Stimulated activated CD4-positive, alpha-beta T cell treated with anti-CD3 and anti-CD28 coated beads, Interleukin-1b, Interleukin-23, amount 100 ng/mL, for 1 hour (primary cell): ENCODE results near the gene PLIN3.
"Not testable (repeated sequence)": the region's sequence is repeated elsewhere in the genome, so short reads cannot be mapped to it uniquely, and the experiment has no call there.

Experiments
- DNase-seq, 2 donors: peaks; one replicate each; pipeline ENCODE4 v3.0.0-alpha.2; 2020; ENCODE audit warnings: low read depth in 2 of 2

Gene PLIN3

DNA sequence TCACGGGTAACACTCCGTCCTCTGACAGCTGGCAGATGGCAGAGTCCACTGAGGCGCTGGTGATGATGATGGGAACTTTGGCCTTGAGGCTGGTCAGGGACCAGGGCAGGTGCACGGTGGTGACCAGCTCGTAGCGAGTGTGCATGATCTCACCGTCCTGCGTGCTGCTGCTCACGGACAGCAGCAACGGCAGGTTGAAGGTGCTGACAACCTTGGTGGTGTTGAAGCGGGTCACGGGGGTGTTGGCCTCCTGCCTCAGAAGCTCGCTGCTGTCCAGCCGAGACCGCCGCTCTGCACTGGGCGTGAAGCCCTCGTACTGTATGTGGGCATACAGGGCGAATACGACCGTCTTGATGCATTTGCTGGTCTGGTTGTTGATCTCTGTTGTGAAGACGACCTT lies 23.6 kb upstream of the PLIN3 start:
- DNase-seq, result no peak

DNA sequence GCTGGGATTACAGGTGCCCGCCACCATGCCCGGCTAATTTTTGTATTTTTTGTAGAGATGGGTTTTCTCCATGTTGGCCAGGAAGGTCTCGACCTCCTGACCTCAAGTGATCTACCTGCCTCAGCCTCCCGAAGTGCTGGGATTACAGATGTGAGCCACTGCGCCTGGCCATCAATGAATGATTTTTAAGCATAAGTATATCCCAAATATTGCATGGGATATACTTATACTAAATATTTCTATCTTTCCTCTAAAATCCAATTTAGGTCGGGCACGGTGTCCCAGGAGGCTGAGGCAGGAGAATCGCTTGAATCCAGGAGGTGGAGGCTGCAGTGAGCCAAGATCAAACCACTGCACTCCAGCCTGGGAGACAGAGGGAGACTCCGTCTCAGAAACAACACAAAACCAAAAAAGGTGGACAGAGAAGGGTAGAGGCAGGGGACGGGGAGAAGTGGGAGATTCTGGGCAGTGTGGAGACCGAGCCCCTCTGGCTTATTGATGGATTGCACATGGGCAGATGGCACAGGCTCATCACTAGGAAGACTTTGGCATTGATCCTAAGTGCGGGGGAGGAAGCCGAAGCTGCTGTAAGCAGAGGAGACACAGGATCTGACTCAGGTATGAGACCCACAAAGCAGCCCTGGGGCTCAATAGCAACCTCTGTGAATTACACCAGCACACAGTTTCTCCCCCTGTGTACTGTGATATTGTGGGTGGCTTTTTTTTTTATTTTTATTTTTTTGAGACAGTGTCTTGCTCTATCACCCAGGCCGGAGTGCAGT lies 21.8 kb upstream of the PLIN3 start:
- DNase-seq, result no peak

DNA sequence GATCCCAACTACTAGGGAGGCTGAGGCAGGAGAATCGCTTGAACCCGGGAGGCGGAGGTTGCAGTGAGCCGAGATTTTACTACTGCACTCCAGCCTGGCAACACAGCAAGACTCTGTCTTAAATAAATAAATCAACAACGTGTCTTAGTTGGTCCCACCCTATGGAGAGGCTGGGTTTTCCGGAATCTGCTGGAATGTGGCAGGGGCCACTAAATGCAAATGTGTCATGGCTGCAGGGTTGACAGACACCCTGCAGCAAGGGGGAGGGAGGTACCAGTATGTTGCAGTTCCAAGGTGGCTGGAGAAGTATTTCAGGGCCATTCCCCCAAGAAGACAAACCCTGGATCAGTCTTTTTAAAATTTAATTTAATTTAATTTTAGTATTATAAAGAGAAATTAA lies 20.3 kb upstream of the PLIN3 start:
- not testable (repeated sequence) for DNase-seq

DNA sequence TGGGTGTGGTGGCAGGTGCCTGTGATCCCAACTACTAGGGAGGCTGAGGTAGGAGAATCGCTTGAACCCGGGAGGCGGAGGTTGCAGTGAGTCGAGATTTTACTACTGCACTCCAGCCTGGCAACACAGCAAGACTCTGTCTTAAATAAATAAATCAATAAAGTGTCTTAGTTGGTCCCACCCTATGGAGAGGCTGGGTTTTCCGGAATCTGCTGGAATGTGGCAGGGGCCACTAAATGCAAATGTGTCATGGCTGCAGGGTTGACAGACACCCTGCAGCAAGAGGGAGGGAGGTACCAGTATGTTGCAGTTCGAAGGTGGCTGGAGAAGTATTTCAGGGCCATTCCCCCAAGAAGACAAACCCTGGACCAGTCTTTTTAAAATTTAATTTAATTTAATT lies 17.5 kb upstream of the PLIN3 start:
- not testable (repeated sequence) for DNase-seq

DNA sequence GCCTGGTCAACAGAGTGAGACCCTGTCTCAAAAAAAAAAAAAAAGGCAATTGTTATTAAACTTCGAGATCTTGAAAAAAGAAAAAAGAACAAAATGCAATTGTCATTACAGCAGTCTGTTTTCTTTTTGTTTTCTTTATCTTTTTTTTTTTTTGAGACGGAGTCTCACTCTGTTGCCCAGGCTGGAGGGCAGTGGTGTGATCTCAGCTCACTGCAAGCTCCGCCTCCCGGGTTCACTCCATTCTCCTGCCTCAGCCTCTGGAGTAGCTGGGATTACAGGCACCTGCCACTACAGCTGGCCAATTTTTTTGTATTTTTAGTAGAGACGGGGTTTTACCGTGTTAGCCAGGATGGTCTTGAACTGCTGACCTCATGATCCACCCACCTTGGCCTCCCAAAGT lies 15.4 kb upstream of the PLIN3 start:
- DNase-seq, result not testable (repeated sequence)

DNA sequence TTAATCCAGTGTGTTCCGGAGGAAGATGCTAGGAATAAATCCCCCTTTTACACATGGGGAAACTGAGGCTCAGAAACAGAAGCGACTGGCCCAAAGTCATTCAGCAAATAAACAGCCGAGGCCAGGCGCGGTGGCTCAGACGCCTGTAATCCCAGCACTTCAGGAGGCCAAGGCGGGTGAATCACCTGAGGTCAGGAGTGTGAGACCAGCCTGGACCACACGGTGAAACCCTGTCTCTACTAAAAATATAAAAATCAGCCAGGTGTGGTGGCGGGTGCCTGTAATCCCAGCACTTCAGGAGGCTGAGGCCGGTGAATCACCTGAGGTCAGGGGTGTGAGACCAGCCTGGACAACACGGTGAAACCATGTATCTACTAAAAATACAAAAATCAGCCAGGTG lies 11.6 kb upstream of the PLIN3 start:
- DNase-seq, result no peak

DNA sequence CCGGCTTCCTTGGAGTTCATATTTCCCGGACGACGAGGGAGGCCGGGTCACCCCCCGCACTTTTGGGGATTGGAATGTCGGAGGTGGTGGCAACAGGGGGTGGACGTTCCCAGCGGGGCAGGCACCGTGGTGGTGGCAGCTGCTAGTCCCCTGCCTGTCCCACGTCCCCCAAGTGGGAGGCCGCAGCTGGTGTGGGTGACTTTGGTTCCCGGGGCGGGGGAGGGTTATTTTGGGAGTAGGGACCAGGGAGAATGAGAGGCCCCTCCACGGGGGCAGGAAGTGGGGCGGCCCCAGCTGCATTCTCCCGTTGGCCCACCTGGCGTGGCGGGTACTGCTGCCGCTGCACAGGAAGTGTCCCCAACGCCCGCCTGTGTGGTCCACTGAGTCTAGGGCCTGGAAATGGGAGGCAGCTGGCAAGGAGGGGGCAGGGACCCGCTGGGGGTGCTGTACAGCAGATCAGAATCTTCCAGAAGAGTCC lies 11.1 kb upstream of the PLIN3 start:
- no peak for DNase-seq

DNA sequence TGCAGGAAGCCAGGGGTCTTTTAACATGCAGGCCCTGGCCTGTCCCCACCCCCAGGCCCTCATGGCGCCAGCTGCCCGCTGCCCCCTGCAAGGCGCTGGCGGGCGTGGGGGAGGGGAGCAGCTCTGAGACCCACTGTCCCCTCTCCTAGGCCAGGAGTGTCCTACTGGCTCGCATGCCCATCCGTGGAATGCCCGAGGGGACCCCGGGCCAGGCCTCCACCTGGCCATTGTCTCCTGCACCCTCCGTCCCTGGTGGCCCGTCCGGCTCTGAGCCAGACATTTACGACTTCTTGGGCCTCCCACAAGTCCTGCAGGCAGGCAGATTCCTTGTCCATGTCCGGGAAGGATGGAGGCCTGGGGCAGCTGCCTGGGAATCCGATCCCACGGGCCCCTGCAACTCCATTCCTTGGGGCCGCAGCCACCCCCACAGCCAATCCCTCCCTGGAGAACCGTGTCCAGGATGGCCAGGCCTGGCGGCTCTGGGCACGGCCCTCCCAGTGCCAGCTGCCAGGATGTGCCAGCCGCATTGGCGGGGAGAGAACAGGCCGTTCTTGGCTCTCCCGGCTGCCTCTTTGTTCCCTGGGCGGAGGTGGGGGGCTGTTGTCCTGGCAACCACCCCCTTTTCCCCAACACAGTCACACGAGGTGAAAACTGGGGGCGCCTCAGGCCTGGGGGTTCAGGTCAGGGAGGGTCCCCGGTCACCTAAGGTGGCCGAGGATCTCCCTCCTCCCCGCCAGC lies 10.5 kb upstream of the PLIN3 start:
- no peak for DNase-seq

DNA sequence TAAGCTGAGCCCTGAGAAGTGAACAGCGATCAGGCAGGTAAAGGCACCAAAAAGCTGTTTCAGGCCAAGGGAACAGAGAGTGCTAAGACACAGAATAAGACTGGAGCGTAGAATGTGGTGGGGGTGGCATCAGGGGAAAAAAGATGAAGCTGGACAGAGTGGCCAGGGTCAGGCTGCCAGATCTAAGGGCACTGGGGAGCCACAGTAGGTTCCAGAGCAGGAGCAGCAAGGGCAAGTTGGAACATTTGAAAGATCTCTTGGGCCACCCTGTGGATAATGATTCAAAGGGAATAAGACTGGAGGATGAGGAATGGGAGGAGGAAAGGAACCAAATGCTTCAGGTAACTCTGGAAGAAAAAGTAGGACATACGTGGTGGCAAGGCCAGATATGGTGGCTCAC lies 6.5 kb upstream of the PLIN3 start:
- no peak for DNase-seq

DNA sequence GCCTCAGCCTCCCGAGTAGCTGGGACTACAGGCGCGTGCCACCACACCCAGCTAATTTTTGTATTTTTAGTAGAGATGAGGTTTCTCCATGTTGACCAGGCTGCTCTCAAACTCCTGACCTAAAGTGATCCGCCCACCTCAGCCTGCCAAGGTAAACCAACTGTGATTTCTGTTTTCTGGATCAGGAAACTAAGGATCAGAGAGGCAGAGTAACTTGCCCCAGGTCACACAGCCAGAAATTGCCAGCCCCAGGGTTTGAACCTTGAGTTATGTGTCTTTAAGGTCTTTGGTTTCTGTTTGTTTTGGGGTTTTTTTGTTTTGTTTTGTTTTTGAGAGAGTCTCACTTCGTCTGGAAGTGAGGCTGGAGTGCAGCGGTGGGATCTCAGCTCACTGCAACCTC lies 4.2 kb upstream of the PLIN3 start:
- DNase-seq, result no peak

DNA sequence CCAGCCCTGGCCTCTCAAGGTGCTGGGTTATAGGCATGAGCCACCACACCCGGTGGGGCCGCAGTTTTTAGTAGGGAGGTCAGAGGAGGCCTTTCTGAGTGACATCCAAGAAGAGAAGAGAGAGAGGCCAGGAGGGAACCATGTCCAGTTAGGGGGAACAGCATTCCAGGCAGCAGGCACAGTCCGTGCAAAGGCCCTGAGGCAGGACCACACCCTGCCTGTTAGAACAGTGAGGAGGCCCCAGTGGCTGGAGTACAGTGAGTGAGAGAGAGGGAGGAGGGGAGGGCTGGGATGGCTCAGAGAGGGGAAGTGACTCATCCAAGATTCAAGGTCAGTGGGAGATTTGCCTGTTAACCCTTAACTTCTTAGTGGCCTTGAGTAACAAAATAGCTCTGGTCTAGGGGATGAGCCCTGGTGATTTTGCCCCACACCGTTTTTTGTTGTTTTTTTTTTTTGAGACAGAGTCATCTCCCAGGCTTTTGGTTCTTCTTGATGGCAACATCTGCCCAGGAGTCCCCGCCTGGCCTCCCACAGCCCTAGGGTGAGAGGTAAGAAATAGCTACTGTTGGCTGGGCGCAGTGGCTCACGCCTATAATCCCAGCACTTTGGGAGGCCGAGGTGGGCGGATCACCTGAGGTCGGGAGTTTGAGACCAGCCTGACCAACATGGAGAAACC lies 2.7 kb upstream of the PLIN3 start:
- no peak for DNase-seq

DNA sequence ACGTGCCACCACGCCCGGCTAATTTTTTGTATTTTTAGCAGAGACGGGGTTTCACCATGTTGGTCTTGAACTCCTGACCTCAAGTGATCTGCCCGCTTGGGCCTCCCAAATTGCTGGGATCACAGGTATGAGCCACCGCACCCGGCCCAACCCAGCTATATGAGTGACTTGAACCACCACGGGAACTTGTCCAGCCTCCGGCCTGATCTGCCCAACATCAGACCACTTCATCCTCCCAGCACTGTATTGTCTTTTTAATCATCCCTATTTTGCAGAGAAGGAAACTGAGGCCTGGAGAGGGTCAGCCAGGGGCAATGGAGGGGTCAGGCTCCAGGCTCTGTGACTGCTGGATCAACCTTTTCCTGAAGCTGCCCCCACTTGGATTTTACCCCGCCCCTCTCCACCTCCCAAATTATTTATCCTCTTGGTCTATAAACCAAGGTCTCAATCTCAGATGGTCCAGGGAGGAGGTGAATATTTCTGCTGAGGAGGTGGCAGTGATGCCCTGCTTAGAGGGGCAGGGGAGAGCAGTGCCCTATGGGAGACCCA lies 893 bp upstream of the PLIN3 start:
- no peak for DNase-seq

DNA sequence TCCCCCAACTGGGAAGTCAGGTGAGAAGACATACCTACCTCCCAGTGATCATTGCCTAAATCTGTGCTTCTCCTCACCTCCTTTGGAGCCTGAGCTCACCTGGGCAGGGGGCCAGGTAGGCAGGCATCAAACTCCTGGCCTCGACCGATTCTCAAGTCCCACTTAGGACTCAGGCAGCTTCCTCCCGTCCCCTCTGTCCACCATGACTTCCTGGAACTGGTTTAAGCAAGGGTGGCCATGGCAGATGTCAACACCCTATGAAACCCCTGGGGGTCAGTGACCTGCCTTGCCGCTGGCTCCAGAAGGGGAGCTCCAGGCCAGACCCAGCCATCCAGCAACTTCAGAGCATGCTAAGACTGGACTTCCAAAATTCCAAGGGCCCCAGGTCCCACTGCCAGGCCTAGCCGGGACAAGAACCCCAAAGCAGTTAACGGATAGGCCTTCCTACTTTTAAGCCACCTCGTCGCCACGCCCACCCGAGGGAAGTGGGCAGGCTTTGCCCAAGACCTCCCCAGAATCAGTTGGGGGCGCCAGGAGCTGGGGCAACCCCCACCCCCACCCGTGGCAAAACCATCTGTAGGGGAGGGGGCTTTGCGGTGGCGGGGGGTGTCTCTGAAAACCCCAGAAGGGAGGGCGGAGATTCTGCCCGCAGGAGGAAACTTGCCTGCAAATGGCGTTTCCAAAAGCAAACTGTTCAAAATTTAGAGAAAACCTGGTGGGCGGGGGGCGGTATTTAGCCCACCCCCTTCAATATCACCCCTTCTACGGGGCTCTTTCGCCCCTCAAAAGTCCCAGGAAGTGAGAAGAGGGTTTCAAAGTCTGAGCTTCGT lies 657 bp downstream of the PLIN3 start:
- DNase-seq, result peak in 1 of 2 donors; percentile 14

DNA sequence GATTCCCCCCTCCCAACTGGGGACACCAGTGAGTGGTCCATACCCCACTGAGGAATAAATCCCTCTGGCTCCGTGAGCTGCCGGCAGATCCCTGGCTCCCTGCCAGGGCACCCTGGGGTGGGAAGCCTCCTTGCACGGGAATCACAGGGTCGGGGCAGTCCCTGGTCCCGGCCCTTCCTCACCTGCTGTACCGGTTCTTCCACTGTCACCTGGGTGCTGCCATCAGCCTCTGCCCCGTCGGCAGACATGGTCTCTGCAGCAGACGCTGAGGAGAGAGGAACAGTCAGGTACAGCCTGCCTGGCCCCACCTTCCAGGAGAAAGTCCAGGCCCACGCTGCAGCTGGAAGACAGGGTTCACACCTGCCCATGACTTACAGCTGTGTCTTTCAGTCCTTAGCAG lies 6.3 kb downstream of the PLIN3 start:
- DNase-seq, result no peak

DNA sequence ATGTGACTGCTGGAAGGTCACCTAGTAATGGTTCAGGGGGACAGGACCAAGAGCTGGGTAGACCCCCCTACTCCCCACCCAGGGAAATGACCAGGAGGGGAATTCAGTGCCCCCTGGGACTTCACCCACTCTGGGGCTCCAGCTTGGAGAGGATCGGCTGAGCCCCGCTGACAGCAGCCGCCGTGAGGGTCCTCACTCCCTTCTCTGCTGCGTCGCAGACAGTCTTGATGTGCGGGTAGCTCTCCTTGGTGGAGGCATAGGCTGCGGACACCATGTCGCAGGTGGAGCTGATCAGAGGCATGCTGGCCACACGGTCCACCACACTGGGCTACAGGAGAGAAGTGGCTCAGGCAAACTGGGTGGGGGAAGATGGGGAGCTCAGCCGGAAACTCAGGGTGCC lies 7.8 kb downstream of the PLIN3 start:
- no peak for DNase-seq

DNA sequence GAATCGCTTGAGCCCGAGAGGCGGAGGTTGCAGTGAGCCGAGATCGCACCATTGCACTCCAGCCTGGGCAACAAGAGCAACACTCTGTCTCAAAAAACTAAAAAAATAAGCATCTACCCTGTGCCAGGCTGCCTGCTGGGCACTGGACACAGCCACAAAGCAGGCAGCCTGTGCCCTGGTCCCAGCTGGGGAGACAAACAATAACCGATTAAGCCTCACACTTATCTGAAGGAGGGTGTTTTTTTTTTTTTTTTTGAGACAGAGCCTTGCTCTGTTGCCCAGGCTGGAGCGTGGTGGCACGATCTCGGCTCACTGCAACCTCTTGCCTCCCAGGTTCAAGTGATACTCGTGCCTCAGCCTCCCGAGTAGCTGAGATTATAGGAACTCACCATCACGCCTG lies 11.0 kb downstream of the PLIN3 start:
- not testable (repeated sequence) for DNase-seq

DNA sequence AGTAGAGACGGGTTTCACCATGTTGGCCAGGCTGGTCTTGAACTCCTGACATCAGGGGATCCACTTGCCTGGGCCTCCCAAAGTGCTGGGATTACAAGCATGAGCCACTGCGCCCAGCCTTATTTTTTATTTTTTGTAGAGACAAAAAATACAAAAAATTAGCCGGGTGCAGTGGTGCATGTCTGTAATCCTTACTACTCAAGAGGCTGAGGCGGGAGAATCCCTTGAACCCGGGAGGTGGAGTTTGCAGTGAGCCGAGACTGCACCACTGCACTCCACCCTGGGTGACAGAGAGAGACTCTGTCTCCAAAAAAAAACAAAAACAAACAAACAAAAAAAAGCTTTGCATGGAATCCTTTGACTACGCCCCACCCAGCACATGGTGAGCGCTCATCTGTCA lies 14.0 kb downstream of the PLIN3 start:
- not testable (repeated sequence) for DNase-seq

DNA sequence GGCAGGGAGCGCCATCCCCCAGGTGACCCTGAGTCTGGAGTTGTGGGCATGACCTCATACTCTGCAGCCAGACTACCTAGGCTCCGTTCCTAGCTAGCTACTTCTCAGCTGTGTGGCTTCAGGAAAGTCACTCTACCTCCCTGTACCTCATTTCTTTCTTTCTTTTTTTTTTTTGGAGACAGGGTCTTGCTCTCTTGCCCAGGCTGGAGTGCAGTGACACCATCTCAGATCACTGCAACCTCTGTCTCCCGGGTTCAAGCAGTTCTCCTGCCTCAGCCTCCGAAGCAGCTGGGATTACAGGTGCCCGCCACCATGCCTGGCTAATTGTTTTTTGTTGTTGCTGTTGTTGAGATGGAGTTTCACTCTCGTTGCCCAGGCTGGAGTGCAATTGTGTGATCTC lies 15.0 kb downstream of the PLIN3 start:
- DNase-seq, result no peak

DNA sequence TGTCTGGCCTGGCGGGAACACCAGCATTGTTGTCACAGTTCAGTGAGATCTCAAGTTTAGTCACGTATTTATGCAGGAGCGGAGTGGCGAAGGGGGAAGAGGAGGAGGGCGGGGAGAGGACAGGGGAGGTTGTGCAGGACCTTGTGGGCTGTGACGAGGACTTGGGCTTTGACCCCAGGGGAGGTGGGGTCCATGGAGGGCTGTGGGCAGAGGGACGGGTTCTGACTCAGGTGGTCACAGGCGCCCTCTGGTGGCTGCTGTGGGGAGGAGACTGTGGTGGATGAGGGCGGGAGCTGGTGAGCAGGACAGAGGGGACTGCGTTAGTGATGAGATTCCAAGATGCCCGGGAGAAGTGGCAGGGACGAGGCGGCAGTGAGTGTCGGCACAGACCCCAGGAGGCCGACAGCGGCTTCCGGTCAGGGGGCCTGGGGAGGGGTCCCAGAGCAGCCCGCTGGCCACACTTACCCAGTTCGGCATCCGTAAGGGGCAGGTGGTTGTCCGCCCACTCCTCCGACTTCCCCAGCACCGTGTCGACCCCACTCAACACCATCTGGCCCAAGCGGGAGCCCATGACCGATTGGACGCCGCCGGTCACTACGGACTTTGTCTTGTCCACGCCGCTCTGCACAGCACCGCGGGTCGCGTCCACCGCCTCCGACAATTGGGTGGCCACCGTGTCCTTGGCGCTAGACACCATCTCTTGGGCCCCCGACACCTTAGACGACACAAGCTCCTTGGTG lies 15.7 kb downstream of the PLIN3 start:
- peak; percentile 30 to 67 for DNase-seq

DNA sequence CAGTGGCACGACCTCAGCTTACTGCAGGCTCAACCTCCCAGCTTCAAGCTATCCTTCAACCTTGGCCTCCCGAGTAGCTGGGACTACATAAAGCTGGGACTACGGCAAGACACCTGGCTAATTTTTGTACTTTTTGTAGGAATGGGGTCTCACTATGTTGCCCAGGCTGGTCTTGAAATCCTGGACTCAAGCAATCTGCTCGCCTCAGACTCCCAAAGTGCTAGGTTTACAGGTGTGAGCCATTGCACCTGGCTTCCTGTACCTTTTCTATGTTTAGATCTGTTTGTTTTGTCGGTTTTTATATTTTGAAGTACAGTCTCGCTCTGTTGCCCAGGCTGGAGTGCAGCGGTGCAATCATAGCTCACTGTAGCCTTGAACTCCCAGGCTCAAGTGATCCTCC lies 18.4 kb downstream of the PLIN3 start:
- DNase-seq, result no peak
